ENCODE results near the gene LELP1.
"Not testable (repeated sequence)": the region's sequence is repeated elsewhere in the genome, so short reads cannot be mapped to it uniquely, and the experiment has no call there.

LELP1 gene

GRCh38 chr1:153202006-153202405, 1.2 kb upstream of the LELP1 start:
- no peaks in the 10 kb centered on the region for H3K36me3 ChIP-seq (ENCODE audit: control insufficient read depth, insufficient read depth, low read length)
- no CpG with 5 or more reads among the region's 4 CpGs for WGBS (ENCODE audit: insufficient coverage, insufficient read length)
- no peaks in the 10 kb centered on the region for H3K4me1 ChIP-seq (ENCODE audit: control insufficient read depth, insufficient read depth, low read length)
- H3K4me3 ChIP-seq (ENCODE audit: low read length), result no peak overlapping the region
- no peak for DNase-seq (ENCODE audit: low read depth, low spot score)
- no peaks in the 10 kb centered on the region for H3K9me3 ChIP-seq (ENCODE audit: control insufficient read depth, insufficient read depth, low read length)
- H3K27ac ChIP-seq (ENCODE audit: low read length), result no peak overlapping the region
- H3K27me3 ChIP-seq (ENCODE audit: control insufficient read depth, insufficient read depth, low read length), result no peaks in the 10 kb centered on the region

- WGBS (ENCODE audit: insufficient coverage, insufficient read length), result no CpG with 5 or more reads among the region's 9 CpGs
- H3K27me3 ChIP-seq (ENCODE audit: control insufficient read depth, insufficient read depth, low read length), result no peaks in the 10 kb centered on the region
Observed at GRCh38 chr1:153206631-153207030, 3.4 kb downstream of the LELP1 start.

GRCh38 chr1:153210206-153210605, 7.0 kb downstream of the LELP1 start:
- Histone ChIP-seq H3K9me3 (ENCODE audit: control insufficient read depth, insufficient read depth, low read length) (no peaks in the 10 kb centered on the region), H3K4me1 (ENCODE audit: control insufficient read depth, insufficient read depth, low read length) (no peaks in the 10 kb centered on the region; the same call in 1 of the 2 replicates), H3K4me3 (ENCODE audit: low read length) (no peak overlapping the region), H3K36me3 (ENCODE audit: control insufficient read depth, insufficient read depth, low read length) (no peaks in the 10 kb centered on the region), H3K27ac (ENCODE audit: low read length) (no peak overlapping the region), H3K27me3 (ENCODE audit: control insufficient read depth, insufficient read depth, low read length) (no peaks in the 10 kb centered on the region)
- DNase-seq (ENCODE audit: low read depth, low spot score), result no peak
- WGBS (ENCODE audit: insufficient coverage, insufficient read length), result no CpG with 5 or more reads among the region's 7 CpGs

More at GRCh38 chr1:153206631-153207030, 3.4 kb downstream of the LELP1 start:
- H3K36me3 ChIP-seq (ENCODE audit: control insufficient read depth, insufficient read depth, low read length), result no peaks in the 10 kb centered on the region
- DNase-seq (ENCODE audit: low read depth, low spot score), result no peak
- H3K9me3 ChIP-seq (ENCODE audit: control insufficient read depth, insufficient read depth, low read length), result no peaks in the 10 kb centered on the region
- H3K4me3 ChIP-seq (ENCODE audit: low read length), result no peak overlapping the region
- H3K4me1 ChIP-seq (ENCODE audit: control insufficient read depth, insufficient read depth, low read length), result no peaks in the 10 kb centered on the region; the same call in 1 of the 2 replicates
- H3K27ac ChIP-seq (ENCODE audit: low read length), result no peak overlapping the region

GRCh38 chr1:153212201-153212600, 9.0 kb downstream of the LELP1 start:
- no CpG with 5 or more reads among the region's 5 CpGs for WGBS (ENCODE audit: insufficient coverage, insufficient read length)
- Histone ChIP-seq H3K27me3 (ENCODE audit: control insufficient read depth, insufficient read depth, low read length) (no peaks in the 10 kb centered on the region), H3K27ac (ENCODE audit: low read length) (no peak overlapping the region), H3K9me3 (ENCODE audit: control insufficient read depth, insufficient read depth, low read length) (no peaks in the 10 kb centered on the region), H3K4me1 (ENCODE audit: control insufficient read depth, insufficient read depth, low read length) (no peaks in the 10 kb centered on the region; the same call in 1 of the 2 replicates), H3K4me3 (ENCODE audit: low read length) (no peak overlapping the region), H3K36me3 (ENCODE audit: control insufficient read depth, insufficient read depth, low read length) (no peaks in the 10 kb centered on the region)
- no peak for DNase-seq (ENCODE audit: low read depth, low spot score)

GRCh38 chr1:153213519-153213918, 10.3 kb downstream of the LELP1 start:
- H3K36me3 ChIP-seq (ENCODE audit: control insufficient read depth, insufficient read depth, low read length), result no peaks in the 10 kb centered on the region
- no peak overlapping the region for H3K27ac ChIP-seq (ENCODE audit: low read length)
- H3K27me3 ChIP-seq (ENCODE audit: control insufficient read depth, insufficient read depth, low read length), result no peaks in the 10 kb centered on the region
- no peaks in the 10 kb centered on the region; the same call in 1 of the 2 replicates for H3K4me1 ChIP-seq (ENCODE audit: control insufficient read depth, insufficient read depth, low read length)
- no peak for DNase-seq (ENCODE audit: low read depth, low spot score)
- WGBS (ENCODE audit: insufficient coverage, insufficient read length), result no CpG with 5 or more reads among the region's 4 CpGs
- no peaks in the 10 kb centered on the region for H3K9me3 ChIP-seq (ENCODE audit: control insufficient read depth, insufficient read depth, low read length)
- H3K4me3 ChIP-seq (ENCODE audit: low read length), result no peak overlapping the region

- no CpG with 5 or more reads among the region's 3 CpGs for WGBS (ENCODE audit: insufficient coverage, insufficient read length)
- no peak within 1 kb of the TSS for H3K27ac ChIP-seq (ENCODE audit: low read length)
- no peak for DNase-seq (ENCODE audit: low read depth, low spot score)
- H3K4me1 ChIP-seq (ENCODE audit: control insufficient read depth, insufficient read depth, low read length), result no peaks in the 10 kb centered on the region
- H3K36me3 ChIP-seq (ENCODE audit: control insufficient read depth, insufficient read depth, low read length), result no peaks in the 10 kb centered on the region
- no peak within 1 kb of the TSS for H3K4me3 ChIP-seq (ENCODE audit: low read length)
- H3K27me3 ChIP-seq (ENCODE audit: control insufficient read depth, insufficient read depth, low read length), result no peaks in the 10 kb centered on the region
- no peaks in the 10 kb centered on the region for H3K9me3 ChIP-seq (ENCODE audit: control insufficient read depth, insufficient read depth, low read length)
Observed at GRCh38 chr1:153217212-153217611, 14.0 kb downstream of the LELP1 start, which contains the start of gene PRR9. PRR9 (plus strand) TSS chr1:153217584; CDS start chr1:153218145, 561 bp downstream.

GRCh38 chr1:153217744-153218416, 14.7 kb downstream of the LELP1 start:
- no peak overlapping the region for H3K4me3 ChIP-seq (ENCODE audit: low read length)
- WGBS (ENCODE audit: insufficient coverage, insufficient read length), result 100% methylated on average over 1 of the region's 2 CpGs
- no peak for DNase-seq (ENCODE audit: low read depth, low spot score)

GRCh38 chr1:153220606-153221303, 17.5 kb downstream of the LELP1 start:
- Histone ChIP-seq H3K9me3 (ENCODE audit: control insufficient read depth, insufficient read depth, low read length) (no peaks in the 10 kb centered on the region), H3K4me3 (ENCODE audit: low read length) (no peak overlapping the region), H3K27me3 (ENCODE audit: control insufficient read depth, insufficient read depth, low read length) (no peaks in the 10 kb centered on the region), H3K36me3 (ENCODE audit: control insufficient read depth, insufficient read depth, low read length) (no peaks in the 10 kb centered on the region), H3K4me1 (ENCODE audit: control insufficient read depth, insufficient read depth, low read length) (no peaks in the 10 kb centered on the region), H3K27ac (ENCODE audit: low read length) (no peak overlapping the region)
- DNase-seq (ENCODE audit: low read depth, low spot score), result no peak
- WGBS (ENCODE audit: insufficient coverage, insufficient read length), result no CpG with 5 or more reads among the region's 6 CpGs

More at GRCh38 chr1:153217744-153218416, 14.7 kb downstream of the LELP1 start:
- no peaks in the 10 kb centered on the region for H3K36me3 ChIP-seq (ENCODE audit: control insufficient read depth, insufficient read depth, low read length)
- H3K4me1 ChIP-seq (ENCODE audit: control insufficient read depth, insufficient read depth, low read length), result no peaks in the 10 kb centered on the region
- no peaks in the 10 kb centered on the region for H3K27me3 ChIP-seq (ENCODE audit: control insufficient read depth, insufficient read depth, low read length)
- H3K9me3 ChIP-seq (ENCODE audit: control insufficient read depth, insufficient read depth, low read length), result no peaks in the 10 kb centered on the region
- no peak overlapping the region for H3K27ac ChIP-seq (ENCODE audit: low read length)

GRCh38 chr1:153223040-153223891, 20.0 kb downstream of the LELP1 start:
- H3K27me3 ChIP-seq (ENCODE audit: control insufficient read depth, insufficient read depth, low read length); H3K36me3 ChIP-seq (ENCODE audit: control insufficient read depth, insufficient read depth, low read length); H3K9me3 ChIP-seq (ENCODE audit: control insufficient read depth, insufficient read depth, low read length); DNase-seq (ENCODE audit: low read depth, low spot score); H3K4me1 ChIP-seq (ENCODE audit: control insufficient read depth, insufficient read depth, low read length); H3K4me3 ChIP-seq (ENCODE audit: low read length); H3K27ac ChIP-seq (ENCODE audit: low read length): not testable (repeated sequence)
- no CpG with 5 or more reads among the region's 16 CpGs for WGBS (ENCODE audit: insufficient coverage, insufficient read length)

GRCh38 chr1:153227810-153228209, 24.6 kb downstream of the LELP1 start:
- Histone ChIP-seq H3K9me3 (ENCODE audit: control insufficient read depth, insufficient read depth, low read length) (no peaks in the 10 kb centered on the region), H3K4me1 (ENCODE audit: control insufficient read depth, insufficient read depth, low read length) (no peaks in the 10 kb centered on the region), H3K36me3 (ENCODE audit: control insufficient read depth, insufficient read depth, low read length) (no peaks in the 10 kb centered on the region), H3K4me3 (ENCODE audit: low read length) (no peak overlapping the region), H3K27ac (ENCODE audit: low read length) (no peak overlapping the region), H3K27me3 (ENCODE audit: control insufficient read depth, insufficient read depth, low read length) (no peaks in the 10 kb centered on the region)
- WGBS (ENCODE audit: insufficient coverage, insufficient read length), result no CpG with 5 or more reads among the region's 2 CpGs
- no peak for DNase-seq (ENCODE audit: low read depth, low spot score)
